GM12878 (cell line): Measurements from ENCODE around the gene TMEM250. TPM values are rescaled to one million over a fixed set of nuclear protein-coding genes. Genes with fewer than 3 reads are reported as not detected.

ENCODE experiments used
- CEBPB ChIP-seq, 2 experiments: fragments of 150-350 bp in 1 of 2; IDR thresholded peaks; 2 replicates each; pipeline ENCODE4 v1.6.1; 2012 to 2014; ENCODE audit warnings: low read depth in 2 of 2, low read length in 2 of 2, borderline replicate concordance in 1 of 2, inconsistent platforms in 1 of 2
- NFYA ChIP-seq: IDR thresholded peaks from 2 replicates; pipeline ENCODE4 v1.6.1; 2011; ENCODE audit warnings: low read depth, mild to moderate bottlenecking, low read length, improper control_type of control experiment, borderline replicate concordance
- SUPT20H ChIP-seq: IDR thresholded peaks from 2 replicates; pipeline ENCODE4 v1.6.1; 2011; ENCODE audit warnings: low read depth, mild to moderate bottlenecking, low read length, moderate library complexity, borderline replicate concordance; ENCODE audit not compliant: control insufficient read depth
- polyA plus RNA-seq, 11 experiments: library from polyadenylated mRNA; depleted of rRNA in 4 of 11; unstranded in 6 of 11; stranded (reverse) in 5 of 11; fragments of >200 nt; fragmentation: Nextera tagmentation in 4 of 11; fragmentation: Illumina TruSeq in 1 of 11; extraction: Ambion mirVana in 4 of 11; extraction: Trizol in 1 of 11; gene quantifications; 1 replicate in 1 of 11; 2 replicates in 10 of 11; pipeline versions ENCODE4 v1.2.1 to v1.2.3, GENCODE V29; 2011 to 2016; ENCODE audit warnings: inconsistent platforms in 2 of 11, missing spikeins in 2 of 11, low read depth in 1 of 11
- total RNA-seq, 4 experiments: library from RNA; depleted of rRNA in 3 of 4; stranded (reverse); fragments of >200 nt in 3 of 4; fragmentation: Illumina TruSeq in 1 of 4; extraction: Trizol in 1 of 4; gene quantifications; 2 replicates each; pipeline versions ENCODE4 v1.2.1 to v1.2.3, GENCODE V29; 2013 to 2021
- TF ChIP-seq, protein P1 (sequence below): fragments of 450-650 bp; IDR thresholded peaks from 2 replicates; pipeline ENCODE4 v1.6.1; 2017; ENCODE audit warnings: antibody characterized with exemption, mild to moderate bottlenecking, moderate library complexity
- TF ChIP-seq, protein P2 (sequence below): IDR thresholded peaks from 2 replicates; pipeline ENCODE4 v1.6.1; 2012; ENCODE audit warnings: mild to moderate bottlenecking, low read depth, low read length

The TMEM250 gene
- total and polyA plus RNA-seq, 10 of the 15 experiments (the other 5 are each of a cell fraction or from before 2014, with no cell fraction given): 0.39 to 39.9 (median 8.5) TPM

DNA sequence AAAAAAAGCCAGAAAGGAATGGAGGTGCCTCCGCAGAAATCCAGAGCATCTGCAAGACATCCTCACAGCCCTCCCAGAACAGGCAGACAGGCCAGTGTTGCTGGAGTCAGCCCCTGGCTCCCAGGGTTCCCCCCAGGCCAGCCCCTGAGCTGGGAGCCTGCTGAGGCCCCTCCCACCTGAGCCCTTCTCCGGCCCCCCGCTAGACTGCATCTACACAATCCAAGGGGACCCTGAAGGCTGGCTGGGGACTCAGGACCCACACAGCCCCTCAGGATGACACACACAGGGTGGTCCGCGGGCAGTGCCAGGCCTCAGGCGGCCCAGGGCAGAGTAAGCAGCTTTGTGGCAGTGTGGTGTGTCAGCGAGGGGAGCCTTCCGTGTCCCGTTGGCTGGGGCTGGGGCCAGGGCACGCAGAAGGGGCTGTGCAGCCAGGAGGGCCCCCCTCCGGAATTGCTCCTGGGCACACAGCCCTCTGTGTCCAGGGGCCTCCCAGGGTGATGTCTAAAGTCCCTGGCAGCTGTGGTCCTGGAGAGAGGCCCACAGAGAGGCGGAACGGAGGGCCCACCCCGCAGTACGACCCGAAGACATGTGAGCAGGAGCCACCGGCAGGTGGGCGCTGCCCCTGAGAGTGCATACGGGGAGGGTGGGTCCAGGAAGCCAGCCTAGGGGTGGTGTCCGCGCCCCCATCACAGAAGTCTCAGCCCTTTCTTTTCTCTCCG, 2.9 kb downstream of the TMEM250 start (continued):
- TF ChIP-seq, protein P1, sequence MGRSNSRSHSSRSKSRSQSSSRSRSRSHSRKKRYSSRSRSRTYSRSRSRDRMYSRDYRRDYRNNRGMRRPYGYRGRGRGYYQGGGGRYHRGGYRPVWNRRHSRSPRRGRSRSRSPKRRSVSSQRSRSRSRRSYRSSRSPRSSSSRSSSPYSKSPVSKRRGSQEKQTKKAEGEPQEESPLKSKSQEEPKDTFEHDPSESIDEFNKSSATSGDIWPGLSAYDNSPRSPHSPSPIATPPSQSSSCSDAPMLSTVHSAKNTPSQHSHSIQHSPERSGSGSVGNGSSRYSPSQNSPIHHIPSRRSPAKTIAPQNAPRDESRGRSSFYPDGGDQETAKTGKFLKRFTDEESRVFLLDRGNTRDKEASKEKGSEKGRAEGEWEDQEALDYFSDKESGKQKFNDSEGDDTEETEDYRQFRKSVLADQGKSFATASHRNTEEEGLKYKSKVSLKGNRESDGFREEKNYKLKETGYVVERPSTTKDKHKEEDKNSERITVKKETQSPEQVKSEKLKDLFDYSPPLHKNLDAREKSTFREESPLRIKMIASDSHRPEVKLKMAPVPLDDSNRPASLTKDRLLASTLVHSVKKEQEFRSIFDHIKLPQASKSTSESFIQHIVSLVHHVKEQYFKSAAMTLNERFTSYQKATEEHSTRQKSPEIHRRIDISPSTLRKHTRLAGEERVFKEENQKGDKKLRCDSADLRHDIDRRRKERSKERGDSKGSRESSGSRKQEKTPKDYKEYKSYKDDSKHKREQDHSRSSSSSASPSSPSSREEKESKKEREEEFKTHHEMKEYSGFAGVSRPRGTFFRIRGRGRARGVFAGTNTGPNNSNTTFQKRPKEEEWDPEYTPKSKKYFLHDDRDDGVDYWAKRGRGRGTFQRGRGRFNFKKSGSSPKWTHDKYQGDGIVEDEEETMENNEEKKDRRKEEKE: no peak
- TF ChIP-seq, protein P2, sequence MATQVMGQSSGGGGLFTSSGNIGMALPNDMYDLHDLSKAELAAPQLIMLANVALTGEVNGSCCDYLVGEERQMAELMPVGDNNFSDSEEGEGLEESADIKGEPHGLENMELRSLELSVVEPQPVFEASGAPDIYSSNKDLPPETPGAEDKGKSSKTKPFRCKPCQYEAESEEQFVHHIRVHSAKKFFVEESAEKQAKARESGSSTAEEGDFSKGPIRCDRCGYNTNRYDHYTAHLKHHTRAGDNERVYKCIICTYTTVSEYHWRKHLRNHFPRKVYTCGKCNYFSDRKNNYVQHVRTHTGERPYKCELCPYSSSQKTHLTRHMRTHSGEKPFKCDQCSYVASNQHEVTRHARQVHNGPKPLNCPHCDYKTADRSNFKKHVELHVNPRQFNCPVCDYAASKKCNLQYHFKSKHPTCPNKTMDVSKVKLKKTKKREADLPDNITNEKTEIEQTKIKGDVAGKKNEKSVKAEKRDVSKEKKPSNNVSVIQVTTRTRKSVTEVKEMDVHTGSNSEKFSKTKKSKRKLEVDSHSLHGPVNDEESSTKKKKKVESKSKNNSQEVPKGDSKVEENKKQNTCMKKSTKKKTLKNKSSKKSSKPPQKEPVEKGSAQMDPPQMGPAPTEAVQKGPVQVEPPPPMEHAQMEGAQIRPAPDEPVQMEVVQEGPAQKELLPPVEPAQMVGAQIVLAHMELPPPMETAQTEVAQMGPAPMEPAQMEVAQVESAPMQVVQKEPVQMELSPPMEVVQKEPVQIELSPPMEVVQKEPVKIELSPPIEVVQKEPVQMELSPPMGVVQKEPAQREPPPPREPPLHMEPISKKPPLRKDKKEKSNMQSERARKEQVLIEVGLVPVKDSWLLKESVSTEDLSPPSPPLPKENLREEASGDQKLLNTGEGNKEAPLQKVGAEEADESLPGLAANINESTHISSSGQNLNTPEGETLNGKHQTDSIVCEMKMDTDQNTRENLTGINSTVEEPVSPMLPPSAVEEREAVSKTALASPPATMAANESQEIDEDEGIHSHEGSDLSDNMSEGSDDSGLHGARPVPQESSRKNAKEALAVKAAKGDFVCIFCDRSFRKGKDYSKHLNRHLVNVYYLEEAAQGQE: no peak
- TF ChIP-seq CEBPB (IDR thresholded peaks at IDR 0.05; ENCODE audit: borderline replicate concordance in 1 of 2, low read depth in 2 of 2, low read length in 2 of 2) (no peak), NFYA (no peak), SUPT20H (no peak)
